ENCODE measurements around the gene DIDO1.

The DIDO1 gene

DNA sequence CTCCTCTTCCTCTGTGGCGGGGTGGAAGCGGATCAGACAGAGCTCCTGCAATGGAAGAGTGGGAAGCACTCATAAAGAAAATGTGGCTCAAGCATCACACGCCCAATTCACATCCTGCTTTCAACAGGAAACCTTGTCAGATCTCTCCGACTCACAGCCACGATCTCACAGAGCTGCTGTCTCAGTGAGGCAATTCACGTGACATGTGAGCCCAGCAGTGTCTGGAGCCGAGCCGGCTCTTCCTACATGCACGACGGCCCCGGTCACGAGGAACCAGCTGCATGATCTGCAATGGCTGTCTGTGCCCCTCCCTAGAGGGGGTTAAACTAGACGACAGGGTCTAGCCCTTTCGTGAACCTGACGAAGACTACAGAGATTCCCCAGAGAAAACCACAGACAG, 35.2 kb downstream of the DIDO1 start:
- TF ChIP-seq, protein P1, sequence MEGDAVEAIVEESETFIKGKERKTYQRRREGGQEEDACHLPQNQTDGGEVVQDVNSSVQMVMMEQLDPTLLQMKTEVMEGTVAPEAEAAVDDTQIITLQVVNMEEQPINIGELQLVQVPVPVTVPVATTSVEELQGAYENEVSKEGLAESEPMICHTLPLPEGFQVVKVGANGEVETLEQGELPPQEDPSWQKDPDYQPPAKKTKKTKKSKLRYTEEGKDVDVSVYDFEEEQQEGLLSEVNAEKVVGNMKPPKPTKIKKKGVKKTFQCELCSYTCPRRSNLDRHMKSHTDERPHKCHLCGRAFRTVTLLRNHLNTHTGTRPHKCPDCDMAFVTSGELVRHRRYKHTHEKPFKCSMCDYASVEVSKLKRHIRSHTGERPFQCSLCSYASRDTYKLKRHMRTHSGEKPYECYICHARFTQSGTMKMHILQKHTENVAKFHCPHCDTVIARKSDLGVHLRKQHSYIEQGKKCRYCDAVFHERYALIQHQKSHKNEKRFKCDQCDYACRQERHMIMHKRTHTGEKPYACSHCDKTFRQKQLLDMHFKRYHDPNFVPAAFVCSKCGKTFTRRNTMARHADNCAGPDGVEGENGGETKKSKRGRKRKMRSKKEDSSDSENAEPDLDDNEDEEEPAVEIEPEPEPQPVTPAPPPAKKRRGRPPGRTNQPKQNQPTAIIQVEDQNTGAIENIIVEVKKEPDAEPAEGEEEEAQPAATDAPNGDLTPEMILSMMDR (IDR thresholded peaks at IDR 0.05; ENCODE audit: control insufficient read depth, extremely low read depth, insufficient read depth): no peak
- no peak for DNase-seq (ENCODE audit: low read depth)
- no peak overlapping the region for H3K4me3 ChIP-seq (ENCODE audit: low read depth, low read length)

- H3K4me3 ChIP-seq (ENCODE audit: low read depth, low read length): no peak overlapping the region
- TF ChIP-seq, protein P1 (IDR thresholded peaks at IDR 0.05; ENCODE audit: control insufficient read depth, extremely low read depth, insufficient read depth): no peak
- DNase-seq (ENCODE audit: low read depth): no peak
Measured at GRCh38 chr20:62890444-62890843, 35.9 kb downstream of the DIDO1 start.

- TF ChIP-seq, protein P1 (IDR thresholded peaks at IDR 0.05; ENCODE audit: control insufficient read depth, extremely low read depth, insufficient read depth): no peak
- DNase-seq (ENCODE audit: low read depth): no peak
- H3K4me3 ChIP-seq (ENCODE audit: low read depth, low read length): no peak overlapping the region
Measured at GRCh38 chr20:62889871-62890270, 36.4 kb downstream of the DIDO1 start.

DNA sequence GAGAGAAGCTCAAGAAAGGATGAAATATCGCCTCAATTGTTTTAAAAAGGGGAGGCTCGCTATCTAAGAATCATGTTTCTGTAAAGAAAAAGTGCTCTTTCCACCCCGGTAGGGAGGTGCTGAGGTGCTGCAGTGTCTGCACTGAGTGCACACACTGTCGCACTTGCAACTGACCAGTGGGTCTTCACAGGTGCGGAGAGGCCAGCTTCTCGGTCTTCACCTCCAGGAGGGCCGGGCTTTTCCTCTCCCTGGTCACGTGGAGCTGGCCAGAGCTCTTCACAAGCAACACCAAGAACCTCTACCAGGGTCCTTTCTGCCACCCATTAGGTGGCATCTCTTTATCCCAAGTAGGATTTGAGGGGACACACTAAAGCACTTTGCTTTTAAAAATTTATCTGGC, 36.9 kb downstream of the DIDO1 start:
- H3K4me3 ChIP-seq (ENCODE audit: low read depth, low read length): no peak overlapping the region
- TF ChIP-seq, protein P1 (IDR thresholded peaks at IDR 0.05; ENCODE audit: control insufficient read depth, extremely low read depth, insufficient read depth): no peak
- DNase-seq (ENCODE audit: low read depth): no peak

DNA sequence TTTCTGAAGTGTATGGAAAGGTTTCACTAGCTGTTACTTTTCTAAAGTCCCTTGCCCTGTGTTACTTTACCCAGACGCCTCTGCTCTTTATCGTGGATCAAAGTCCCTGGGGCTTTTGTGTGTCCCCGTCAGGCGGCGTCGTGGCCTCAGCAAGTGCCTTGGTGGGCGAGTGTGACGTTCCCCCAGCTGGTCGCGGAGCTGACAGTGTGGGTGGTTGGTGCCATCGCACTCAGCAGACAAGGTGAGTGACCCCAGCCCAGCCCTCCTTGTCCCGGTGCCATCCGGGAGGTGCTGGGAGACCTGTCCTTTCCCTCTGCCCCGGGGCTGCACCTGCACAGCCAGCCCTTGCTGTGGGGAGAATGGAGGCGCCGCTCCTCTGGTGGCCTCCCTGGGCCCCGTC, 37.4 kb downstream of the DIDO1 start:
- H3K4me3 ChIP-seq (ENCODE audit: low read depth, low read length): no peak overlapping the region
- TF ChIP-seq, protein P1 (IDR thresholded peaks at IDR 0.05; ENCODE audit: control insufficient read depth, extremely low read depth, insufficient read depth): no peak
- no peak for DNase-seq (ENCODE audit: low read depth)

GRCh38 chr20:62888406-62888805, 37.9 kb downstream of the DIDO1 start:
- TF ChIP-seq, protein P1 (IDR thresholded peaks at IDR 0.05; ENCODE audit: control insufficient read depth, extremely low read depth, insufficient read depth): no peak
- no peak for DNase-seq (ENCODE audit: low read depth)

GRCh38 chr20:62887860-62888239, 38.5 kb downstream of the DIDO1 start:
- TF ChIP-seq, protein P1 (IDR thresholded peaks at IDR 0.05; ENCODE audit: control insufficient read depth, extremely low read depth, insufficient read depth): no peak
- DNase-seq (ENCODE audit: low read depth): no peak
- no peak overlapping the region for H3K4me3 ChIP-seq (ENCODE audit: low read depth, low read length)

More at GRCh38 chr20:62888406-62888805, 37.9 kb downstream of the DIDO1 start:
- H3K4me3 ChIP-seq (ENCODE audit: low read depth, low read length): no peak overlapping the region

All from LNCaP clone FGC (cell line).